AG04449 (cell line): ENCODE data around the gene USP9Y.

Source experiments
- CTCF ChIA-PET: fragments of 350-600 bp; formaldehyde crosslinking; extraction: SDS; loops from one replicate; lab custom pipeline; 2021; ENCODE audit warnings: antibody characterized with exemption; lab: Yijun Ruan, JAX
- POLR2A ChIA-PET: fragments of 400-600, 350-600 bp; formaldehyde crosslinking; extraction: SDS; loops from one replicate; lab custom pipeline; 2020; ENCODE audit warnings: antibody characterized with exemption, inconsistent platforms; lab: Yijun Ruan, JAX
- DNase-seq: peaks from one replicate; pipeline ENCODE4 v3.0.0-alpha.2; 2010; ENCODE audit warnings: low read depth, low spot score
- H3K4me3 ChIP-seq: 2 replicates; pipeline ENCODE4 v1.5.1; 2011; ENCODE audit warnings: low read depth, mild to moderate bottlenecking, control low read depth, low read length
- TF ChIP-seq, protein P1 (sequence below): IDR thresholded peaks from one replicate; pipeline ENCODE4 v1.5.1; 2011; ENCODE audit warnings: mild to moderate bottlenecking, moderate library complexity, low read length, control low read depth, inconsistent platforms; ENCODE audit not compliant: insufficient read depth; ENCODE audit errors: missing control alignments

USP9Y gene

DNA sequence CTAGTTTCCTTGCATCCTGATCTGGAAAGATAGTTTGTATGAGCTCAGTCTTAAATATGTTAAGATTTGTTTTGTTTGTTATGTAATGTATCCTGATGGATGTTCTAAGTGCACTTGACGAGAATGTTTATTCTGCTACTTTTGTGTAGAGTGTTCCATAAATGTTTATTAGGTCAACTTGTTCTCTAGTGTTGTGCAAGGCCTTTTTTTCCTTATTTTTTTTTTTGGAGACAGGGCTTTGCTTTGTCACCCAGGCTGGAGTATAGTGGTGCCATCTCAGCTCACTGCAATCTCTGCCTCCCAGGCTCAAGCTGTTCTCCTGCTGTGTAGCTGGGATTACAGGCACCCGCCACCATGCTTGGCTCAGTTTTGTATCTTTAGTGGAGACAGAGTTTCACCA is 28.7 kb downstream of the USP9Y start:
- DNase-seq, result no peak
- TF ChIP-seq, protein P1, sequence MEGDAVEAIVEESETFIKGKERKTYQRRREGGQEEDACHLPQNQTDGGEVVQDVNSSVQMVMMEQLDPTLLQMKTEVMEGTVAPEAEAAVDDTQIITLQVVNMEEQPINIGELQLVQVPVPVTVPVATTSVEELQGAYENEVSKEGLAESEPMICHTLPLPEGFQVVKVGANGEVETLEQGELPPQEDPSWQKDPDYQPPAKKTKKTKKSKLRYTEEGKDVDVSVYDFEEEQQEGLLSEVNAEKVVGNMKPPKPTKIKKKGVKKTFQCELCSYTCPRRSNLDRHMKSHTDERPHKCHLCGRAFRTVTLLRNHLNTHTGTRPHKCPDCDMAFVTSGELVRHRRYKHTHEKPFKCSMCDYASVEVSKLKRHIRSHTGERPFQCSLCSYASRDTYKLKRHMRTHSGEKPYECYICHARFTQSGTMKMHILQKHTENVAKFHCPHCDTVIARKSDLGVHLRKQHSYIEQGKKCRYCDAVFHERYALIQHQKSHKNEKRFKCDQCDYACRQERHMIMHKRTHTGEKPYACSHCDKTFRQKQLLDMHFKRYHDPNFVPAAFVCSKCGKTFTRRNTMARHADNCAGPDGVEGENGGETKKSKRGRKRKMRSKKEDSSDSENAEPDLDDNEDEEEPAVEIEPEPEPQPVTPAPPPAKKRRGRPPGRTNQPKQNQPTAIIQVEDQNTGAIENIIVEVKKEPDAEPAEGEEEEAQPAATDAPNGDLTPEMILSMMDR, result no peak
- no peak overlapping the region for H3K4me3 ChIP-seq
- CTCF ChIA-PET, result no interaction called here
- POLR2A ChIA-PET, result no interaction called here

GRCh38 chrY:12733625-12734024 is 32.6 kb downstream of the USP9Y start:
- ChIA-PET POLR2A (no interaction called here), CTCF (no interaction called here)
- no peak overlapping the region for H3K4me3 ChIP-seq
- no peak for DNase-seq
- TF ChIP-seq, protein P1, result no peak

GRCh38 chrY:12734051-12734450 is 33.0 kb downstream of the USP9Y start:
- CTCF ChIA-PET, result no interaction called here
- no peak overlapping the region for H3K4me3 ChIP-seq
- POLR2A ChIA-PET, result no interaction called here
- TF ChIP-seq, protein P1, result no peak
- no peak for DNase-seq

DNA sequence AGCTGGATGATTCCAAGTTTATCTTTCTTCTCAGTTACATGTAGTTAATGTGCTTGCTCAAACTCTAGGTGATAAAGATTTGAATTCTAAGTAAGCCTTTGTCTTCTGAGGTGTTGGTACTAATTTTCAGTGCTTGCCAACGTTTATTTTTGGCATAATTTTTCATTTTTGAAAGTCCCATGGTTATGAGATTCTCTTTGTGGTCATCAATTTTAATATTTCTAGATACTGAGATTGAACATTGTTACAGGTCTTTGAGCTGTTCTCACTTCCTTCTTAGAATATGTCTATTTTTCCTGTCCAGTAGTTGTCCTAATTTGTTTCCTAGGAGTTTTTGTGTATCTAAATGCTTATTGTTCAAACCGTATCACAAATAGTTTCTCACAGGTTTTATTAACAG is 40.4 kb downstream of the USP9Y start:
- TF ChIP-seq, protein P1, result no peak
- H3K4me3 ChIP-seq, result no peak overlapping the region
- CTCF ChIA-PET, result no interaction called here
- no peak for DNase-seq
- POLR2A ChIA-PET, result no interaction called here

DNA sequence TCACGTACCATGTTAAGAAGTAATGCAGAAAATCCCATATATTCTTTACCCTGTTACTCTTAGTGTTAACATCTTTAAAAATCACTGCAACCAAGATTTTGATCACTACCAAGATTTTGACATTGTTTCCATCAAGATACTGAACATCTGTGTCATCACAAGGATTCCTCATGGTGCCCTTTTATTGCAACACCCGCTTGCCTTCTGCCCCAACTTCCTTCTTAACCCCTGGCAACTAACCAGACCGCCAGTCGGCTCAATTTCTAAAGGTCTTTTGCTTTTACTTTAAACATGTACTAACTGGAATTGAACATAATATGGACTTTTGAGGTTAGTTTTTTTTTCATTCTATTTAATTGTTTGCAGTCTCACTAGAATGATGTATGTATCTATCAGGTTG is 41.7 kb downstream of the USP9Y start:
- POLR2A ChIA-PET, result no interaction called here
- TF ChIP-seq, protein P1, result no peak

DNA sequence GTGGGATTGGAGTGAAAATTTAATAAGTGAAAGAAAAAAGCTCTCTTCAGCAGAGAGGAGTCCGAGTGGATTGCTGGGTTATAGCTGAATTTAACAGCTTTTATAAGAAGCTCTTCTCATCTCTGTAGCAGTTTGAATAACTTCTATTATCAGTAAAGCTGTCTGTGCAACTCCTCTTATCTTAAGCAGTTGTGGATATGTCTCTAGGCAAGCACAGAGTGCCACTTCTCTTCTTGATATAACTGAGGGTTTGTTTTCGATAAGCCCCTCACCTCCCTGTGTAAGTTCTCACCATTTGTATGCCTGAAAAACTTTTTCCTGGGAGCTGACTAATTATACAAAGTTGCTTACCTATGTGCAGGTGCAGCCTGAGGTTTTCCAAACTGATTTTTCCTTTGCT is 43.1 kb downstream of the USP9Y start:
- no peak for DNase-seq
- POLR2A ChIA-PET, result no interaction called here
- CTCF ChIA-PET, result no interaction called here
- TF ChIP-seq, protein P1, result no peak
- H3K4me3 ChIP-seq, result no peak overlapping the region

More for the DNA sequence above, 41.7 kb downstream of the USP9Y start:
- no peak overlapping the region for H3K4me3 ChIP-seq
- no peak for DNase-seq
- CTCF ChIA-PET, result no interaction called here
